ENCODE results near the gene MFAP4. TPM values are rescaled to one million over a fixed set of nuclear protein-coding genes. Genes with fewer than 3 reads are reported as not detected.

MFAP4 gene
- total and polyA plus RNA-seq, 2 donors (not counting 1 experiment from before 2014, with no cell fraction given) = not detected

GRCh38 chr17:19361944-19362276, 25.1 kb downstream of the MFAP4 start:
- H3K4me3 ChIP-seq (ENCODE audit: control extremely low read depth in 1 of 5, extremely low read depth in 1 of 5, insufficient read depth in 1 of 5, low read depth in 2 of 5, low read length in 4 of 5) = peak overlapping the region in 4 of 5 experiments; percentile 65 to 84 (median 72)
- peaks cover 7 to 15% of the 10 kb centered on the region in 2 donors for H3K4me1 ChIP-seq (ENCODE audit: control insufficient read depth in 2 of 2, insufficient read depth in 2 of 2, low read length in 2 of 2)
- TF ChIP-seq EZH2 (IDR thresholded peaks at IDR 0.05; ENCODE audit: borderline replicate concordance, insufficient read depth, low read depth, low read length, poor library complexity, severe bottlenecking) (no peak), CTCF (IDR thresholded peaks at IDR 0.05) (no peak)
- WGBS (ENCODE audit: insufficient coverage) = 34% methylated on average over 14 of the region's 16 CpGs
- H4K20me1 ChIP-seq (ENCODE audit: control insufficient read depth, insufficient read depth, low read length, poor library complexity, severe bottlenecking) = no peaks in the 10 kb centered on the region
- peaks cover 0 to 8% (median 0%) of the 10 kb centered on the region in 4 experiments for H3K27me3 ChIP-seq (replicated peaks in 1 of 4; ENCODE audit: control extremely low read depth in 1 of 4, control insufficient read depth in 3 of 4, insufficient read depth in 4 of 4, low read length in 3 of 4)
- peak overlapping the region; percentile 89 for H3K9ac ChIP-seq (ENCODE audit: low read length)
- peak overlapping the region in 1 of 2 donors; percentile 82 for H3K27ac ChIP-seq (ENCODE audit: low read length in 2 of 2)
- peaks cover 13% of the 10 kb centered on the region for H3K27me3 Mint-ChIP-seq
- peak overlapping the region; percentile 100 for H3K4me2 ChIP-seq (replicated peaks; ENCODE audit: low read depth, low read length, poor library complexity, severe bottlenecking)
- ChIA-PET POLR2A (interaction anchor here (1.1 to 2.2 kb wide), 3 partner anchors 16 to 56 kb away, joined by 3 to 30 read pairs (median 4); partner anchors contain the start of gene MAPK7), CTCF (interaction anchor here (1.8 to 6.5 kb wide), 6 partner anchors 9 to 403 kb away, joined by 5 to 133 read pairs (median 66); partner anchors contain the start of gene MAPK7)
- intact Hi-C loops (cut with micrococcal nuclease) = loop anchor here (1.0 to 2.0 kb wide), 7 partner anchors 16 to 286 kb away; partner anchors contain the start of genes ALDH3A2 and MAPK7
- peak overlapping the region; percentile 96 for H2AFZ ChIP-seq (ENCODE audit: insufficient read depth, low read depth, low read length, poor library complexity, severe bottlenecking)
- no peaks in the 10 kb centered on the region for H3K9me3 ChIP-seq (ENCODE audit: control extremely low read depth in 1 of 3, control insufficient read depth in 2 of 3, insufficient read depth in 1 of 3, low read length in 2 of 3)
- no peaks in the 10 kb centered on the region for H3K9me3 Mint-ChIP-seq (ENCODE audit: insufficient read depth)
- H3K27ac Mint-ChIP-seq = no peak overlapping the region
- no peaks in the 10 kb centered on the region for H3K36me3 ChIP-seq (replicated peaks in 1 of 2; ENCODE audit: control extremely low read depth in 1 of 2, control insufficient read depth in 1 of 2, extremely low read depth in 1 of 2, insufficient read depth in 2 of 2, low read length in 1 of 2)
- ATAC-seq (ENCODE audit: low read depth) = no peak
- peaks cover 18% of the 10 kb centered on the region for H3K4me1 Mint-ChIP-seq
- DNase-seq = no peak
- H3K4me3 Mint-ChIP-seq = peak overlapping the region; percentile 98
- no peaks in the 10 kb centered on the region for H3K79me2 ChIP-seq (ENCODE audit: control insufficient read depth, insufficient read depth, low read length)

GRCh38 chr17:19361326-19361725, 25.7 kb downstream of the MFAP4 start:
- peak overlapping the region; percentile 2 for H3K27ac Mint-ChIP-seq
- H2AFZ ChIP-seq (ENCODE audit: insufficient read depth, low read depth, low read length, poor library complexity, severe bottlenecking) = no peak overlapping the region
- no peak overlapping the region for H3K9ac ChIP-seq (ENCODE audit: low read length)
- WGBS (ENCODE audit: insufficient coverage) = 77% methylated on average over 3 of the region's 6 CpGs
- no peaks in the 10 kb centered on the region for H4K20me1 ChIP-seq (ENCODE audit: control insufficient read depth, insufficient read depth, low read length, poor library complexity, severe bottlenecking)
- no peaks in the 10 kb centered on the region for H3K79me2 ChIP-seq (ENCODE audit: control insufficient read depth, insufficient read depth, low read length)
- H3K9me3 Mint-ChIP-seq (ENCODE audit: insufficient read depth) = no peaks in the 10 kb centered on the region
- H3K36me3 ChIP-seq (replicated peaks in 1 of 2; ENCODE audit: control extremely low read depth in 1 of 2, control insufficient read depth in 1 of 2, extremely low read depth in 1 of 2, insufficient read depth in 2 of 2, low read length in 1 of 2) = no peaks in the 10 kb centered on the region
- peaks cover 13% of the 10 kb centered on the region for H3K27me3 Mint-ChIP-seq
- no peaks in the 10 kb centered on the region for H3K9me3 ChIP-seq (ENCODE audit: control extremely low read depth in 1 of 3, control insufficient read depth in 2 of 3, insufficient read depth in 1 of 3, low read length in 2 of 3)
- no peak overlapping the region for H3K27ac ChIP-seq (ENCODE audit: low read length in 2 of 2)
- no peak overlapping the region for H3K4me2 ChIP-seq (replicated peaks; ENCODE audit: low read depth, low read length, poor library complexity, severe bottlenecking)
- intact Hi-C loops (cut with micrococcal nuclease) = no loop called here
- no peak for ATAC-seq (ENCODE audit: low read depth)
- peak overlapping the region; percentile 98 for H3K4me3 Mint-ChIP-seq
- H3K27me3 ChIP-seq (replicated peaks in 1 of 4; ENCODE audit: control extremely low read depth in 1 of 4, control insufficient read depth in 3 of 4, insufficient read depth in 4 of 4, low read length in 3 of 4) = peaks cover 0 to 8% (median 0%) of the 10 kb centered on the region in 4 experiments
- DNase-seq = no peak
- no peak for TF ChIP-seq EZH2 (IDR thresholded peaks at IDR 0.05; ENCODE audit: borderline replicate concordance, insufficient read depth, low read depth, low read length, poor library complexity, severe bottlenecking)
- TF ChIP-seq CTCF (IDR thresholded peaks at IDR 0.05) = no peak
- H3K4me1 ChIP-seq (ENCODE audit: control insufficient read depth in 2 of 2, insufficient read depth in 2 of 2, low read length in 2 of 2) = peaks cover 7 to 15% of the 10 kb centered on the region in 2 donors
- ChIA-PET CTCF (interaction anchor here (2.5 to 6.5 kb wide), 4 partner anchors 17 to 404 kb away, joined by 22 to 133 read pairs (median 112); partner anchors contain the start of gene MAPK7), POLR2A (interaction anchor here (2.2 kb wide), 1 partner anchor 17 kb away, joined by 30 read pairs; the partner anchor contains the start of gene MAPK7)
- H3K4me1 Mint-ChIP-seq = peaks cover 14% of the 10 kb centered on the region
- no peak overlapping the region for H3K4me3 ChIP-seq (ENCODE audit: control extremely low read depth in 1 of 5, extremely low read depth in 1 of 5, insufficient read depth in 1 of 5, low read depth in 2 of 5, low read length in 4 of 5)
